IPS DF 19.7 (cell line): ENCODE measurements around the gene TSPAN14.
"Not testable (repeated sequence)": the region's sequence is repeated elsewhere in the genome, so short reads cannot be mapped to it uniquely, and the experiment has no call there.

Source experiments
- DNase-seq: peaks from one replicate; pipeline ENCODE4 v3.0.0-alpha.2; 2013; ENCODE audit warnings: low read depth, low spot score

Gene TSPAN14

DNA sequence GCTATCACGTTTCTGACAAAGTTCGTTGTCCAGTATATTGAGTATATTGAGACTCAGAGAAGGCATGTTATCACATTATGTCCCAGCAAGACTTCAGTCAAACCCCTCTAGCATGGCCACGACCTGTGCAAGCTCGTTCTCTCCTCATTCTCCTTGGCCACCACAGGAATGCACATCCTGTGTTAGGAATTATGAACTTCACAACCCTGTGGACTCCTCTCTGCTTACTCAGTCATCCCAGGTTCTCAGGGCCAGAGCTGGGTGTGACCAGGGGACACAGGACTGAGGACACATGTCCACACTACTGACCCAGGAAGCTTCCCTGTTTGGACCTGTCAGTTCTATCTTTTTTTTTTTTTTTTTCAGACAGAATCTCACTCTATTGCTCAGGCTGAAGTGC lies 87.9 kb downstream of the TSPAN14 start:
- DNase-seq = no peak

DNA sequence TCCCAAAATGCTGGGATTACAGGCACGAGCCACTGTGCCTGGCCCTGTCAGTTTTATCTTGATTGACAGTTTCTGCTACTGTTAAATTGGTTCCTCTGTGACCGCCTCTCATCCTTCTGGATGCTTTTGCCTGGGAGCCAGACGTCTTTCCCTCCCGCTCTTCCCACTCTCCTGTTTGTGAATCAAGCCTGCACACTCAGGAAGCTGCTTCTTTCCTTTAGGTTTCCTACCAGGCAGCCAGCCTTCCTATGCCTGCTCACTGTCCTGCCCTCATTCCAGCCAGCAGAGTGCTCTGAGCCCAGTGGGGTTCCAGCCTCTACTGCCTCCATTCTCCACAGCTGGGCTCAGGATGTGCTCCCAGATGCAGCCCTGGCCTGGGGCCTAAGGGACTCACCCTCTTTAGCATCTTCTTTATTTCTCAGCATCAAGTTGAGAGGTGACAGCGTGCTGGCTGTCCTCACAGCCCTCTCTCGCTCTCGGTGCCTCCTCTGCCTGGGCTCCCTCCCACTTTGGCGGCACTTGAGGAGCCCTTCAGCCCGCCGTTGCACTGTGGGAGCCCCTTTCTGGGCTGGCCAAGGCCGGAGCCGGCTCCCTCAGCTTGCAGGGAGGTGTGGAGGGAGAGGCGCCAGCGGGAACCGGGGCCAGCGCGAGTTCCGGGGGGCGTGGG lies 88.7 kb downstream of the TSPAN14 start:
- DNase-seq = no peak

DNA sequence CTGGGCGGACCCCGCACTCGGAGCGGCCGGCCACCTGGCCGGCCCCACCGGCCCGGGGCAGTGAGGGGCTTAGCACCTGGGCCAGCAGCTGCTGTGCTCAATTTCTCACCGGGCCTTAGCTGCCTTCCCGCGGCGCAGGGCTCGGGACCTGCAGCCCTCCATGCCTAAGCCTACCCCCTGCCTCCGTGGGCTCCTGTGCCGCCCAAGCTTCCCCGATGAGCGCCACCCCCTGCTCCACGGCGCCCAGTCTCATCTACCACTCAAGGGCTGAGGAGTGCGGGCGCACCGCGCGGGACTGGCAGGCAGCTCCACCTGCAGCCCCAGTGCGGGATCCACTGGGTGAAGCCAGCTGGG lies 89.2 kb downstream of the TSPAN14 start:
- not testable (repeated sequence) for DNase-seq

DNA sequence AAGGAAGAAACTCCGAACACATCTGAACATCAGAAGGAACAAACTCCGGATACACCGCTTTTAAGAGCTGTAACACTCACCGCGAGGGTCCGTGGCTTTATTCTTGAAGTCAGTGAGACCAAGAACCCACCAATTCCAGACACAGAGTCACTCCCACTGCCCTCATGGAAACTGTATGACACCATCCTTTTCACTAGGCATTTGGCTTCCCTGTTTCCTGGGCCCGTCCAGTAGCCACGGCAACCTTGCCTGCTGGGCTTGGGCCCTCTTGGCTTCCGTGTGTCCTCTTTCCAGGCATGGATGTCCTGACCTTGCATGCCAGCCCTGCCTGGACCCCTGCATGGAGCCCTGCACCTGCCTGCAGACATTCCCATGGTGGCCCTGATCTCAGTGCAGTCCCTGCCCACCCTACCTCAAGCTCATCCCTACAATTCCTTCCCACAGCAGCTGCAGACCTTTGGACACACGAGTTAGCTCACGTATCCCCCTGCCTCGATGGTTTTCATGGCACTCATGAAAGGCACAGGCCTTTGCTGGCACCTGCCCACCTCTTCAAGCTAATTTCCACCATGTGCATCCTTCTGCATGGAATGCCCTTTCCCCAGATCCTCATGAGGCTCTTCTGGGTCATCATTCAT lies 90.3 kb downstream of the TSPAN14 start:
- DNase-seq = no peak

DNA sequence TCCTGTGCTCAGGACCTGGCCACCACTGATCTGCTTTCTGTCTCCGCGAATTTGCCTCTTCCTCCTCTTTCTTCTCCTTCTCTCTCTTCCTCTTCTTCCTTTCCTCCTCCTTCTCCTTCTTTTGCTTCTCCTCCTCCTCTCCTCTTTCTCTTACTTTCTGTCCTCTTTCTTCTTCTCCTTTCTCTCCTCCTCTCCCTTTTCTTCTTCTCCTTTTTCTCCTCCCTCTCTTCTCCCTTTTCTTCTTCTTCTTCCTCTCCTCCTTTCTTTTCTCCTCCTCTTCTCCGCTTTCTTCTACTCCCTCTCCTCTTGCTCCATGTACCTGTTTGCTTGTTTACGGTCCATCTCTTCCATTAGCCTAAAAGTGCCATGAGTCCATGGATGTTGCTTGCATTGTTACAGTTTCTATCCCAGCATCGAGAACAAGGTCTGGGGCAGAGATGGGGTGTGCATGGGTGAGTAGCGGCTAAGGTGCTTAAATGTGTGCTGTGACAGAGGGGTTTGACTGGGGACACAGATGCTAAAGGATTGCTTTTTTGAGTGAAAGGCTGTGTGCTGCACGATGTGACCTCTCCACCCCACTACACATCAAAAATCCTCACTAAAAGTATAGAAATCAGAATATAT lies 91.3 kb downstream of the TSPAN14 start:
- DNase-seq = no peak

DNA sequence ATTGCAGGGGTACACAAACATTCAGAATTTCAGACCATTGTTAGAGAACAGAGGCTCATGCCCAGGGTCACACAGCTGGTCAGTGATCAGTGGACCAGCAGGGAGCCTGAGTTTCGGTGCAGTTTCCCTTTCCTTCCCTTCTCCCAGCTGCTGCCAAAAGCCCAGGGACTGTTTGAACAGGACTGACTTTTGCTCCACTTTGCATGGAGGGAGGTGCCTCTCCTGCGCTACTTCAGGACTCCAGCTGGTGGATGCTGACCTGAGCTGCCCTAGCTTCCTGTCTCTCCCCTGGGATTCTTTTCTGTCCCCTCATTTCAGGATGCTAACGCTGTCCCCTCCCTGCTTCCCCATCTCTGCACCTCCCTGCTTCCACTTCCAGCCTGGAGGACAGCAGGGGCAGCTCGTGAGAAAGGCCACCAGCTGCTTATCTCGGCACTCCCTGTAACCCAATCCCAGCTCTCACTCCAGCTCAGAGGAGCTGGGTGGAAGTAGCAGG lies 98.1 kb downstream of the TSPAN14 start:
- DNase-seq = no peak

DNA sequence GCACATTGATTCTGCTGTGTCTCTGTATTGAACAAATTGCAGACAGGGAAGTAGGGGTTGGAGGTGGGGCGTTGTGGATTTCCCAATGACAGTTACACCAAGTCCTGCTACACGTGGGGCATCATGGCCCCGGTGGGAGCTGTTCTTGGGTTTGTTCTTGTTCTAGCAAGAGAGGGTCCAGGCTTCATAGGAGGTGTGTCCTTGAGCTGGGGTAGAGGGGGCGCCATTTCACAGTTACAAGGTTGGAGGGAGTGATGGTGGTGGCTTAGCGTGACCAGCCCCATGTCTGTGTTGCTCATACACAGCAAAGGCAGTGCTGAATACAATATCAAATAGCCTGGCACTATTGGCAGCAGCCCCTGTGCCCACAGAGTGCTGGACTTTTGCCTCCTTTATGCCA lies 99.3 kb downstream of the TSPAN14 start:
- no peak for DNase-seq

DNA sequence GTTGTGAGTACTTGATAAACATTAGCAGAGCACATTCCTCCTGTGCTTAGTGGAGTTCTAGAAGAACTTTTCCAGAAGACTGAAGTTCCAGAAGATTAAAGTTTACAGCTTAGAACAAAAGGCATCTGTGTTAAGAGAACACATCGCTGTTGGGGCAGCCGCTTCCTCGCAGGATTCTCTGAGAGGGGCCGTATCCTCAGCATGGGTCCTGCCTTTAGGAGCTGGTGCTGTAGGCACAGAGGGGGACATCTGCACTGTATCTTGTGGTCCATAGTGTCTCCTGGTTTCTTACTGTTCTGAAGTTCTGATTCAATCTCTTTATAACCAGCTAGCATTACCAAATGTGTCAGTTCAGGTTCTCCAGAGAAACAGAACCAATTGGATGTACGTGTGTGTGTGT lies 99.9 kb downstream of the TSPAN14 start:
- DNase-seq = no peak

DNA sequence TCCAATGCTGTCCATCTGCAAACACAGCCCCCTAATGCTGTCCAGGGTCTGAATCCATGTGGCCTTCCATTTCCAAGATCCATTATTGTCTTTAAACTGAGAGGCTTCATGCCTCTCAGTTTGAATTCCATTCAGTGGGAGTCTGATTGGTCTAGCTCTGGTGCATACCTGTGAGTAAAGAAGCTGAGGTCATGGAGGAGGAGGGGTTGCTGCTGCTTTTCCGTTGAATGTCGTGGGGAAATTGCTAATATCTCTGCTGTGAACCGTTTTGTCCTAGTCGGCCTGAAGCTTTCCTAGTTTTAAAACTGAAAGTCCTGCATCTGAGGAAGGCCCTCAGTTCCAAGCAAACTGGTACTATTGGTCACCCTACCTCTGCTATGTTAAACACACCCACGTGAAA lies 101.3 kb downstream of the TSPAN14 start:
- no peak for DNase-seq

DNA sequence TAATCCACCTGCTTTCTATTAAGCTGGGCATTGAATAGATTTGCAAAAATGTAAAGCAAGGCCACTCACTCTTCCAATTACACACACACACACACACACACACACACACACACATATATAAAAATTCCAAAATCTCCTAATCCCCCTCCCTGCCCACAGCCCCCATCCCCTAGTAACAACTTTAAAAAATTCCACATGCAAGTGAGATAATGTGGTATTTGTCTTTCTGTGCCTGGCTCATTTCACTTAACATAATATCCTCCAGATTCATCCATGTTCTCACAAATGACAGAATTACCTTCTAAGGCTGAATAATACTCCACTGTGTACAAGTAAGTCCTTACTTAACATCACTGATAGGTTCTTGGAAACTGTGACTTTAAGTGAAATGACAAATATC lies 107.8 kb downstream of the TSPAN14 start:
- no peak for DNase-seq

DNA sequence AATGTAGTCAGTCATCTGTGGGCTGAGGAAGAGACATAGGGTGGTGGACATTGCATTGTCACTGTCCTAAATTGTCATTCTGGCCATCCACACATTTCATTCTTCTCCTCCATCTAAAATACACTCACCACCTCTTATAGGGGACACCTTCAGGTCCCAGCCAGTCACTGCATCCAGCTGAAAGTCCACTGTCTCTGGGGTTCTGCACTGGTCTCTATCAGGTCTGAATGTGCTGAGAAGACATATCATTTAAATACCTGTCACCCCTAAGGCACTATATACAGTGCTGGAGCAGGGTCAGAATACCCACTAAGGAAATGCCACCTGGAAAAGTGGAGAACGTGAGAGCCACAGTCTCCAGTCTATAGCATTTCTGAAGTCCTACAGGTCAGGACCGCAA lies 113.2 kb downstream of the TSPAN14 start:
- DNase-seq = no peak

DNA sequence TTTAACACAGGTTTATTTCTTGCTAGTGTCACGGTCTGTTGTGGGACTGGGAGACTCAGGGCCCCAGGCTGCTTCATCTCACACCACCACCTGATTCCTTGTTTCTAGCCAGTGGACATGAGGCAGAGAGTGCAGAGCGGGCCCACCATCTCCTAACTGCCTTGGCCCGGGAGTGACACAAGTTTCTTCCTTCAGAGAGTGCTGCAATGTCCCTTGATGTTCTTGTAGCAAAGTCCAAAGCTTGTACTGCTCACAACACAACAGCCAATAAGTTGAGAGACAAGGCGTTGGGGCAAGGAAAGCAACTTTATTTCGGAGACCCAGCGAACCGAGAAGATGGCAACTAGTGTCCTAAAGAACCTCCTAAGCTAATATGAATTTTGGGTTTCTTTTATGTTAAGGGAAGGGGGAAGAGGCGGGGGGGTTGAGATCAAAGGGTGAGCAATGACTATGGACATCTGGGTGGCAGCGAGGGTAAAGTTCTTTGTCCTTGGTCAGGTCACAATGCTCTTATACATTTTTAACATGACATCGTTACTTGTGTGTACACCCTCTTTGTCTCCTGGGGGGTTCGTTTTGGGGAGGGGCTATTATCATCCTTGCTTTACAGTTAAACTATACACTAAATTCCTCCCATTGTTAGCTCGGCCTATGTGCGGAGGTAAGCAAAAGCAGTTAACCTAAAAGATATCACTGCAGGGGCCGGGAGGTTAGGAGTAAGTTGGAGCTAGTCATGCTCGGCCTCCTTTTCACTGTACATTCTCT lies 115.2 kb downstream of the TSPAN14 start:
- DNase-seq = no peak

DNA sequence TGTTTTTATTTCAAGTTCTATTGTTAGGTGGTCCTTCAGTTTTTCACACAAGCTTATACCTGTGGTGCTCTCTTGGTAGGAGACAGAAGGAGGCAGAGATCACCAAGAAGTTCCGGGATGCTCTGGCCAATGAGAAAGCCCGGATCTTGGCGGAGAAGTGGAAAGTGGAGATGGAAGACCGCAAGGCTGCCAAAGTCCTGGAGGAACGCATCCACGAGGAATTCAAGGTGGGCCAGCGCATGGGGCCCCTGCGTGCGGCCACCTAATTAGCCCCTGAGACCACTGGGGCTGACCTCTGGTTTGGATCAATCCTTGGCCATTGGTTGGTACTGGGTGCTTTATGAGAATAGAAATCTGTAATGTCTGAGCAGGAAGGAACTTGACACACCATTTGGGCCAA lies 117.2 kb downstream of the TSPAN14 start:
- DNase-seq = no peak

DNA sequence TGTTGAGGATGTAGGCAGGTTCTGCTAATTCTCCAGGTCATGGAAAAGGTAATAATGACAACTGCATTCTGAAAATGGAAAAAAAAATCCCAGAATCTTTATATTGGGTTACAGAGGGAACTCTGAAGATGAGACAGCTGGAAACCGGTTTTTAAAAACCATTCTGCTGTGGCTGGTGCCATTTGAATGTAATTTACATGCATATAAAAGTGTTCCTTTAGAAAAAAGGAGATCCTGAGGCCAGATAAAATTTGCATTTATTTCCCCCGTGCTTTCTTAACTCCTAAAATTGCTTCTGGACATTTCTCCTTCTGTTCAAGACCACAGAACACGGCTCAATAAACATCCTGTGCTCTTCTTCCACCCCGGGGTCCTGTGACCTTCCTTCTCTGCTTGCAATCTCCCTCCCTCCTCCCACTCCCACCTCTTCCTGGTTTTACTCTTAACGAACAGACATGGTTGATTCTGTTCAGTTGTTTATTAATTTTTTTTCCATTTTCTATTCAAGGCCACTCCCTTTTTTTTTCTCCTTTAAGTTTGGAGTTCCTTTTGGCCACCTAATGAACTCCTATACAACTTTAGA lies 125.2 kb downstream of the TSPAN14 start:
- no peak for DNase-seq

DNA sequence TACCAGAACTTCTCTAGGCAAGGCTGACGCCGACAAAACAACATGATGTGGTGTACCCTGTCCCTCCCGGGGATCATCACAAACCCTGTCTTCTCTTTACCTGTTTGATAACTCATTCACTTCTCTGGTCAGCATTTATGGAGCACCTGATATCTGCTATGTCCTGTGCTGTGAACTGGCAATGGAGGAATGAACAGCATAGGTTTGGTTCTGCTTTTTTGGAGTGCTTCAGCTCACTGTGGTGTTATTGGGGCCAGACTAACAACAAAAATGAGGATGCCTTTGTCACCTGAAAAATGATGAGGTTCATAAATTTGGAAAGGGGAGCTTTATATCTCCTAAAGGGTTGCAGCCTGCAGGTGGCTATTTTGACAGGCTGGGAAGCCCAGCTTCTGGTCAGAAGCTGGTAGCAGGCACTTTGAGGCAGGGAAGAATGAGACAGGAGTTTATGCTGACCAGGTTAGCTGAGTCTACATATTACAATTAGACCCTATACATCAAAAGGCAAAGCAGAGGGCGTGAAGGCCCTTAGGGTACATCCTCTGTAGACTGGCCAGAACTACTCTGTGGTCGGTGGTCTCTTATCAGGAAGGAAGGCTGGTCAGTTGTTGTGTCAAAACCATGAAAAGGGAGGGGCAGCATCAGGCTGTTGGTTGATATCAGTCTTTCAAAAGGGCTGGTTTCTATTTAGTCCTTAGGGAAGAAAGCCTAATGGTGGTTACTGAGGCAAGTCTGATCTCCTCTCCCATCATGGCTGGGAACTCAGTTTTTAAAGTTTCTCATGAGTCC lies 125.9 kb downstream of the TSPAN14 start:
- no peak for DNase-seq

DNA sequence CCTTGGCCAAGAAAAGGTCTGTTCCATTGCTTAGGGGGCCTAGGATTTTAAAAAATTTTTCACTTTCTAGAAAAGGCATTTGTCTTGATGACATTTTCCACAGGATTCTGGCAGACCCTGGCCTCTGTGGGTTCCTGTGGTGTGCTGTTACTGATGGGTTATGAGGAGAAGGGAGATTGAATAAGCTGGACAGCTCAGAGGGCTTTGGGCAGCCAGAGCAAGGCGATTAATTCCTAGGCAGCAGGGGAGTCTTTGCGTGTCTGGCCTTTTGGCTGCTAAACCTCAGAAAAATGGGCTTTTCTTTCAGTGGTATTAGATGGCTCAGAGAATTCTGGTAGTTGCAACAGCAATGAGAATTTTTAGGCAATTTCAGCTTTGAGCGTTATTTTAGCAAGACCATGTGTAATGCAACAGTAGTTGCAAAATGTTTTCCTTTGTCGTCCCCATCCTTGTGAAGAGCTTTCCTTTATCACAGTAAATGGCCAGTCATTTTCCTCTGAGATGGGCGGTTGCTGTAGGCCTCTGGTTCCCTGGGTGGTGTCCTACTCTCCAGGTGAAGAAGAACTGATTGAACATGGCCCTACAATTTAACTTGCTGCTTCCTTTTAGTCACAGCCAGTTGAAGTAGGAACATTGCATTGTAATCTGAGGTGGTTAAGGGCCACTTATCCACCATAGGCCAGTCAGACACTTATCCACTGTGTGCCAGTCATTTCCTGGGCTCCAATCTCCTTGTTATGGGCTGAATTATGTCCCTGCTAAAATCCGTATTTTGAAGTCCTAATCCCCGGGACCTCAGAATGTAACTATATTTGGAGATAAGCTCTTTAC lies 126.7 kb downstream of the TSPAN14 start:
- no peak for DNase-seq

DNA sequence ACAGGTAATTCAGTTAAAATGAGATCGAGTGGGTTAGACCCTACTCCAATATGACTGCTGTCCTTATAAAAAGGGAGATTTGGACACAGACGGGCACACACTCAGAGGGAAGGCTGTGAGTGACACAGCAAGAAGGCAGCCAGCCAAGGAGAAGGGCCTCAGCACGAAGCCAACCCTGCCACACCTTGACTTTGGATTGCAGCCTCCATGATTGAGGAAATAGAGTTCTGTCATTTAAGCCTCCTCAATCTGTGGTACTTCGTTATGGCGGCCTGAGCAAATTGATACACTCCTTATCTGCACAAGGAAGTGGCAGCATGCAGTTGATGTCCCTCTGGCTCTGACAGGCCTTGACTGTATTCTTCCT lies 127.3 kb downstream of the TSPAN14 start:
- no peak for DNase-seq

DNA sequence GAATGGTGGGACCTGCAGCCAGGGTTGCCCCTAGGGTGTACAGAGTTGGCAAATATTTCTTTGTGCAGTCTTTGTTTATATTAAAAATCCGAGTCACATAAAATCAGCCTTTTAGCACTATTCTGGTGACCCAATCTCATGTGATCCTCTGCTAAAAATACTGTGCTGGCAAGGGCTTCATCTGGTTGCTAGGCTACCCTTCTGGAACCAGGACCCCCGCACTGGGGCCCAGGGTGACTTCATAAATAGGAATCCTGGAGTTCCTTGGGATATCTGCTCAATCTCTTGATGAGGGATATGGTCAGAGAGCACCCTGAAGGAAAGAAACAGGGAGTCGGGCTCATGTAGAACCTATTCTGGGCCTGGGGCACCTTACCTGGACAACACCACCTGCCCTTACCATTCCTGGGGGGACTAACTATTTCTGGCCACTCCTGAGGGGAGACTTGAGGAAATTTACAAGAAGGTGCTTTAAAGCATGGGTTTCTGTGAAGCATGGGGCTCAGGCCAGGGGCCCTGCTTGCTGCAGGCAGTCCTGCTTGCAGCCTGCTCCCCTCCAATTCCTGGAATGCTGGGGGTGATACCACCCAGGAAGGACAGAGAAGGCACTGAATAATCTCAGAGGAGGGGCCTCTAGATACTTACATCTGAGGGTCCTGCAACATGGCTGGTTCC lies 128.3 kb downstream of the TSPAN14 start:
- no peak for DNase-seq
